ENCODE data around the gene FPR1.
"Not testable (repeated sequence)": the region's sequence is repeated elsewhere in the genome, so short reads cannot be mapped to it uniquely, and the experiment has no call there.

The FPR1 gene

DNA sequence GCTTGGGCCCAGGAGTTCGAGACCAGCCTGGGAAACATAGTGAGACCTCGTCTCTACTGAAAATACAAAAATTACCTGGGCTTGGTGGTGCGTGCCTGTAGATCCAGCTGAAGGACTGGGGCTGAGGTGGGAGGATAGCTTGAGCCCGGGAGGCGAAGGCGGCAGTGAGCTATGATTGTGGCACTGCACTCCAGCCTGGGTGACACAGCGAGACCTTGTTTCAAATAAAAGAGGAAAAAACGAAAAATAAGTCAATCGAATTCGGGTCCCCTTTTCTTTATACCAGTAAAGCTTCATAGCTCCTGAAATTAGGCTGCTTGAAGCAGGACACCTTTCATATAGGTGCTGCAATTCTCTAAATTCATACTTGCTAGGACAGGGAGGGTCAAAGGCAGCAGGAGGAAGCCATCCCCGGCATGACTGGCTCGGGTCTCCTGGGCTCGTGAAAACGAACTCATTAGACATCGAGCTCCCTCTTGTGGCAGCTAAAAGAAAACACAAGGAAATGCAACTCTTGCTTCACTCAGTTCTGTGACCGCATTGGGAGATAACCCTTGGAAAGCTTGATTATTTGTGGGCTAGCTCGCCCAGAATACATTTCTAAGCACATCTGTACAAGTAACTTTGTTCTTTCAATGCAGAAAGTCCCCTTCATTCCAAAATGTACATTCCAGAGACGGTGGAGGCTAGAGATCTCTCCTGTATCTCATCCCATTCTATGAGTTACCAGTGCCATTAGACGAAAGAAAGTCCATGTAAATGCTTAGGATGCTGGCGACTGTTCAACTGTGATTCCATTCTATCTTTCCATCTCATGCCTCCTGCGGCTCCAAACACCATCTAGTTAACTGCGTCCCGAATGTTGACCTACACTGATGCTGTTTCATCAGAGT, 26.1 kb upstream of the FPR1 start:
- peak; percentile 62 for DNase-seq

DNA sequence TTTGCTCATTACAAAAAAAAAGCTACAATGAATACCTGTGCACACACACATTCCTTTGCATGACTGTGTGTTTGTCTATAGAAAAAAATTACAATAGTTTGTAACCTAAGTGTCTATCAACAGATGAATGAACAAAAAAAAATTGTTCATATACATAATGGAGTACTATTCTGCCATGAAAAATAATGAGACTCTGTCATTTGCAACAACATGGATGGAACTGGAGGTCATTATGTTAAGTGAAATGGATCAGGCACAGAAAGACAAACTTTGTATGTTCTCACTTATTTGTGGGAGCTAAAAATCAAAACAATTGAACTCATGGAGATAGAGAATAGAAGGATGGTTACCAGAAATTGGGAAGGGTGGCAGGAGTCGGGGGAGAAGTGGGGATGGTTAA, 24.9 kb upstream of the FPR1 start:
- not testable (repeated sequence) for DNase-seq

DNA sequence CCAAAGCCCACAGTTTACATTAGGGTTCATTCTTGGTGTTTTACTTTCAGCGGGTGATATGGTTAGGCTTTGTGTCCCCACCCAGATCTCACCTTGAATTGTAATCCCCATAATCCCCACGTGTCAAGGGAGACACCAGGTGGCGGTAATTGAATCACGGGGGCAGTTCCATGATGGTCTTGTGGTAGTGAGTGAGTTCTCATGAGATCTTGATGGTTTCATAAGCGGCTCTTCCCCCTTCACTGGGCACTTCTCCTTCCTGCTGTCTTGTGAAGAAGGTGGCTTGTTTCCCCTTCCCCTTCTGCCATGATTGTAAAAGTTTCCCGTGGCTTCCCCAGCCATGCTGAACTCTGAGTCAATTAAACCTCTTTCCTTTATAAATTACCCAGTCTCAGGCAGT, 21.3 kb upstream of the FPR1 start:
- no peak for DNase-seq

DNA sequence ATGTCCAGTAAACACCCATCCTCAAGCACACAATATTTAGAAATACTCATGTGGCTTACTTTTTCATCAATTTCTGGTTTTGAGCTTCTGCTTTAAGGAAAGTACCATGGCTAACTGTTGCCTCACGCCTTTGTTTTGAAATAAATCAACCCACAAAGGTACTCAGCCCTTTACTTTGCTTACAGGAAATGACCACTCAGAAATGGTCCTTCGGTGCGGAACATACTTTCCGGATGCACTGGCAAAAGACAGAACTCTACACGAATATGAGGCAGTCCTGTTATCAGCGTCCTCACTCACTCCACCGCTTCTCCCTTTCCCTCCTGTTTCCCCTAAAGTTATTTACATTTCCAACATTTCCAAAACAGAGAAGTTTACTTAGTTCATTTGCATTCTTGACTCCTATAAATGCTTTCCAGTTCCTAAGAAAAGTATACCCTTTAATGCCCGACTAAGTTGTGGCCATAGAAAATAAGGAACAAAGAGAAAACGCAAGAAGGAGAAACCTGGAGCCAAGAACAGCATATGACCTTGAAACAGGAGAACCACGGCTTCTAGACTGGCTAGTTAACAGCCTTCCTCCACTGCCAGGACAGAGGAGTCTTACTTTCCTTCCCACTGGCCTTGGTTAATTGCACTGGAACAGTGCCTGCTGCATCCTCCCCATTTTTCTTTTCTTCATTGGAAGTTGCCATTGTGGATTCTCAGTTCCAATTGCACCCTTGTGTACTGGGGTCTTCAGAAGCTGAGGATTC, 19.9 kb upstream of the FPR1 start:
- no peak for DNase-seq

DNA sequence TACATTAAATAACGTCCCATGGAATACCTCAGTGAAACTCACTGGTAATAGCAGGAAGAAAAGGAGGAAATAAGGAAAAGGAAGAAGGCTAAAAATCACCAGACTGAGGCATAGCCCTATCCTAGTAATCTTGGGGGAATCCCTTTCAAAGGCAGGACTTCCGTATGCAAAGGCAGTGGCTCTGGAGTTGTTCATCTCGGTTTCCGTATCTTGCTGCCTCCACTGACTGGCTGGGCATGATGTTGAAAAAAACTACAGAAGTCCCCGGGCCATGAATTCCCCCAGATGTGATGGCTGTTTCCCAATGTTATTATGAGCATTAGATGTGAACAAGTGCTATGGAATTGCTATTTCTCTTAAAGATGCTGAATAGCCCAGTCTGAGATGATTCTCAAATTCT, 14.8 kb upstream of the FPR1 start:
- DNase-seq: no peak

DNA sequence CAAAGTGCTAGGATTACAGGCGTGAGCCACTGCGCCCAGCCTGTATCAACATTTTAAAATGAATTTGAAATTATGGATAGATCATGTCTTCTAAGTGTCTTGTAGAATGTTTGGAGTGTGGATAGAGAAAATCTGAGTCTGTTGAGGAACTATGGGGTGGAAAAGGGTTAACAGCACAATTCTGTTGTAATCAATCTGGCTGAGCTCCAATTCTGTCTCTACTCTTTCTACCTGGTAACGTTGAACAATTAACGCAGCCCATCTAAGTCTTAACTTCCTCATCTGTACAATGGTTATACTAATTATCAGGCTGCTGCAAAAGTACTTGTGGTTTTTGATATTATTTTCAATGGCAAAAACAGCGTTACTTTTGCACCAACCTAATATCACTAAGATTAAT, 13.4 kb upstream of the FPR1 start:
- no peak for DNase-seq

DNA sequence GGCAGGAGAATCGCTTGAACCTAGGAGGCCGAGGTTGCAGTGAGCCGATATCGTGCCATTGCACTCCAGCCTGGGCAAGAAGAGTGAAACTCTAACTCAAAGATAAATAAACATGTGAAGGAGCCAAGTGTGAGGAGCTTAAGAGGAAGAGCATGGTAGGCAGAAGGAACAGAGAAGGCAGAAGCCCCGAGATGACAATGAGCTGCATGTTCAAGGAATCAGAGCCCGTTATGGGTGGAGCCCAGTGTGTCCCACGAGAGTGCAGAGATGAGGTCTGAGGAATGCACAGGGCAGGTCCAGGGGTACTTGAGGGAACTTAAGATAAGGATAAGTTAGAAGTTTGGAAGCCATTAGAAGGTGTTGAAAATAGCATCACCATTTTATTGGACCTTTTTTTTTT, 10.0 kb upstream of the FPR1 start:
- no peak for DNase-seq

DNA sequence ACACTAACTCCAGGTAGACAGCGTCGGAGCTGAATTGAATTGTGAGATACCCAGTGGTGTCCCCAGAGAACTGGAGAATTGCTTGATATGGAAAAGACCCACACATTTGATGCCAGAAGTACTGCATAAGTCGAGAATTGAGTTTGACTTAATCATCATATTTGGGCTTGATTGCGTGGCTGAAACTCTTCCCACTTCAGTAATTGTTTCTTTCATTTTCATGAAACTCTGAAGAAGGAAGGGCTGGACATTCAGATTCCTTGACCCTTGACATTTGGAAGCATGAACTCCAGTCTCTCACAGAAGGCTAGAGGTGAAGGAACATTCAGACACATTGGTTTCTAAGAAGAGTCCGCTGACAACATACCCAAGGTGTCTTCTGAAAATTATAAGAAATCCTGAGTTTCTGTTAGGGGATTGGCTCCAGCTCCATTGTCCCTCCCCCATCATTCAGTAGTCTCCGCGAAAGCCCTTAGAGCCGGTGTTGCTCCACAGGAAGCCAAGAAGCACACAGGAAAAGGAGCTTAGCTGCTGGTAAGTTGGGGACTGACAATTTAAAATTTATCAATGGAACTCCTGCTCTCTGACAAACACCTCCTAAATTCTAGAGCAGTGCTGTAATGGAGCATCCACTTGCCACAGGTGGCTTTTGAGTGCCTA, 9.1 kb upstream of the FPR1 start, which contains the start of gene FPR2:
Gene FPR2, plus strand, starts transcription at position 484 of the 660 bp plus-strand sequence. CDS start 7,479 bp downstream, outside the sequence.
- DNase-seq: no peak

DNA sequence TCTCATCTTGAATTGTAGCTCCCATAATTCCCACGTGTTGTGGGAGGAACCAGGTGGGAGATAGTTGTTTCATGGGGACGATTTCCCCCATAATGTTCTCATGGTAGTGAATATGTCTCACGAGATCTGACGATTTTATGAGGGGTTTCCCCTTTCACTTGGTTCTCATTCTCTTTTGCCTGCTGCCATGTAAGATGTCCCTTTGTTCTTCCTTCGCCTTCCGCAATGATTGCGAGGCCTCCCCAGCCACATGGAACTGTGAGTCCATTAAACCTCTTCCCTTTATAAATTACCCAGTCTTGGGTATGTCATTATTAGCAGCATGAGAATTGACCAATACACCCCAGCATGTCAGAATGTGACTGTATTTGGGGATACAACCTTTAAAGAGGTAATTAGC, 3.9 kb upstream of the FPR1 start:
- DNase-seq: no peak

DNA sequence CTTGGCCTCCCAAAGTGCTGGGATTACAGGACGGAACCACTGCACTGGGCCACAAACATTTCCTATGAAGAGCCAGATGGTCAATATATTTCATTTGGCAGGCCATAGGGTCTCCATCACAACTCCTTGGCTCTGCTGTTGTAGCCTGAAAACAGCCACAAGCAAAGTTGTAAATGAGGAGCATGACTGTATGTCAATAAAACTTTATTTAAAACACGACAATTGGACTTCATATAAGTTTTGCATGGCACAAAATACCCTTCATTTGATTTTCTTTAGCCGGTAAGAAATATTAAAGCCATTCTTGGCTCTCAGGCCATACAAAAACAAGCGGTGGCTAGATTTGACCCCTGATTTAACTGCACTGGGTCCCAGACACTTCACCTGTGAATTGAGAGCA, 3.1 kb upstream of the FPR1 start:
- DNase-seq: no peak

DNA sequence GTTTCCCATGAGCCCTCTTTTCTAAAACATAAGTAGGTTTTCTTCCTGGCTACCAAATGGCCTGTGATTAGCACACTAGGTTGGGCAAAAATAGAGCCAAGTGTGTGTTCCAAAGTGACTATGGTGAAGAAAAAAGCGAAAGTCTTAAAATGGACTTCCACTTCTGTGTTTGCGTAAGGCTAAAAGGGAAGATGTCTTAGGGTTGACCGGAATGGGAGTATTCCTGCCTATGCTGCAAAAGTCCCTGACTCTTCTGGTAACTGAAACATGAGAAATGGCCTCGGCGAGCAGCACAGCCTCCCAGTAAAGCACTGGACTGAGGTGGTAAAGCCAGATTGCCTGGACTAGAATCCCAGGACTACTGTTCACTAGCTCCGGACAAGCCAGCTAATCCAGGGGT, 2.4 kb upstream of the FPR1 start:
- no peak for DNase-seq

DNA sequence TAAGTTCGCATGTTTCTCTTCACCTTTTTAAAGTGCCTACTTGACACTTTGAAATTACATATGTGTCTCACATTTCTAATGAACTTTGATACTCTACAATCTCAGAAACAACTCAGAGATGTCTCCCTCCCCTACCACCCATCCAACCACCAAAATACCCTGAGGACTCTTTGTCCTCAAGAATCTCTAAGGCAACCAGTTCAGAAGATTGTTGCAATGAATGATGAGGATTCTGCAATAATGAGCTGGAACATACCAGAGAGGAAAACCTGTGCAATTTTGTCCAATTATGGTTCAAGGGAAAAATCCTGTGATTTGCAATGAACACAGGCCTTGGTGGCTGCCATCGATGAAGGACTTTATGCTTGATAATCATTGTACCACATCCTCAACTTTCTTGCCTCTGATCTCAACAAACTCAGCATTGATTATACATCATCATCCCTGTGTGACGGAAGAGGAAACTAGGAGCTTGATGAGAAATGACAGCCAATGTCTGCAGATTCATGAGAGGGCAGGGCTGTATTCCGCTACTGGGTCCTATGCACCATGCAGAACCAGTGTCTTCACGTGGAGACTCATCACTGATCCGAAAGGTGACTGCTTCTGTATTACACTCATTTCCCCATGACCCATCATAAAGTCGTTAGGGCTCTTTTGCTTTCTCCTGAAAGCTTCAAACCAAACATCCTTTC, 1.1 kb downstream of the FPR1 start:
- no peak for DNase-seq

DNA sequence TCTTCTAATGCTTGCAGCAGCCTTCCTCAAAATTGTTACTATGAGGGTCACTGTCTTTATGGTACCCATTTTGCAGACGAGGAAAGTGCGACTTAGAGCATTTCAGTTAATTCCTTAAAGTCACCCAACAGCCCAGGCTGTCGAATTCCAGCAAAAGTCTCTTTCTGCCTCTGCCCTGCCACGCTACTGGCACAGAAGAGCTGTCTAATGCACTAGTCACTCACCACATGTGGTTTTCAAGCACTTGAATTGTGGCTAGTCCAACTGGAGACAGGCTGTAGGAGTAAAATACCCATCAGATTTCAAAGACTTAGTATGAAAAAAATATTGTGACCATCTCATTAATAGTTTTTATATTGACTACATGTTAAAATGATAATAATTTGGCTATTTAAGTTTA, 1.7 kb downstream of the FPR1 start:
- no peak for DNase-seq

DNA sequence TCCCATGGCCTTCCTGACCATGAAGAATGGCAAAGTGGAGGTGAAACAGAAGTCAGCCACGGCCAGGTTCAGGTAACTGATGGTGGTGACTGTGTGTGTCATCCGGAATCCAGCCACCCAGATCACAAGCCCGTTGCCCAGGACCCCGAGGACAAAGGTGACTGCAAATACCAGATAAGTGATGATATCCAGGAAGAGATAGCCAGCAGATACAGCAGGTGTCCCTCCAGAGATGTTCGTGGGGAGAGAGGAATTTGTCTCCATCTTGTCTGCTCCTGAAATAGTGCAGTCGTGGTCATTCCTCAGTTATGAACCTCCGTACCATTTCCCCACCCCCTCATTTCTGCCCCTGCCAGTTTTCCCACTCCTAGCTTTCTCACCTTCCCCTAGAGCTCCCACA, 4.9 kb downstream of the FPR1 start:
- no peak for DNase-seq

DNA sequence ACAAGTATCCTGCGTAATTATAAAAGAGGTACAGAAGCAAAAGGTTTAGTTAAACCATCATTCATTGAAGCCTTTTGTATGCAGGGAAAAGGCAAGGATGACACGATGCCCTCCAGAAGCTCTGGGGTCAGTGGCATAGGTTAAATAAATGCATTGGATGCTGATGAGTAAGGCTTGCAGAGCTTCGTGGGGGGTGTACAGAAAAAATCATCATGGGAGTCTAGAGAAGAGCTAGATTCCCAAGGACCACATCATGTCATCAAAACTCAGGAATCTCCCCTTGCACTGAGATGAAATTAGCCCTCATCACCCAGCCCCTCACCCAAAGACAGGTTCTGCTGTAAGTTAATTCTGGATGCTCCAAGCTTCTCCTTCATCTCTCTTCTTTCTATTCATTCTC, 8.3 kb downstream of the FPR1 start:
- DNase-seq: no peak

DNA sequence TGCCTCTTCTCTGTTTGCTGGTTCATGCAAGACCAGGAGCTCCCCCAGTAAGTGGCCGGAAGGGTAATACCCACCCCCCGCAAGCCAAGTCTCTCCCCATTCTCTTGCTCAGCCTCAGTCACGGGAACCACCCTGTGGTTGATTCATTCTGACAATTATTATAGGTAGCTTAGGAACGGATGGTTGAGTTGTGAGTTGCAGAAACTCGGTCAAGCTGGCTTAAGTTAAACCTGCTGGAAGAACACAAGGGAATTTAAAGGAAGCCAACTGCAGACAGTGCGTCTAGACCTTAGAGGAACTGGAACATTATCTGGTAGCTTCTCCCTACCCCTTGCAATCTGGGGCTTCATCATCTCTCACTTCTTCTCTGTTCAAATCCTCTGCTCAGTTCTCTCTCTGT, 8.9 kb downstream of the FPR1 start:
- no peak for DNase-seq

DNA sequence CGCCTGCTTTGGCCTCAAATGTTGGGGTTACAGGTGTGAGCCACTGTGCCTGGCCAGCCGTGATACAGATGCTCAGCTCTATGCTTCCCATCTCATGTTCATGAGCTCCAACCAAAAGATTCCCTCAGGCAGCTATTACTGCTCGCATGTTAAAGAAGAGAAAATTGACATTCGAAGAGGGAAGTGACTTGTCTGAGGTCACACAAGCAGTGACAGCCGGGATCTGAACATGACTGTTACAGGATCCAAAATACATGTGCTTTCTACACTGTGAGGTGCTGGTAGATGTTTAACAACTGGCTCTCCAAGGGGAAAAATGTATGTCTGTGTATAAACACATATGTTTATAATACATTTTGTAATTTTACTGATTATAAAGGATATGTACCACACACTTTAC, 11.3 kb downstream of the FPR1 start:
- DNase-seq: no peak

DNA sequence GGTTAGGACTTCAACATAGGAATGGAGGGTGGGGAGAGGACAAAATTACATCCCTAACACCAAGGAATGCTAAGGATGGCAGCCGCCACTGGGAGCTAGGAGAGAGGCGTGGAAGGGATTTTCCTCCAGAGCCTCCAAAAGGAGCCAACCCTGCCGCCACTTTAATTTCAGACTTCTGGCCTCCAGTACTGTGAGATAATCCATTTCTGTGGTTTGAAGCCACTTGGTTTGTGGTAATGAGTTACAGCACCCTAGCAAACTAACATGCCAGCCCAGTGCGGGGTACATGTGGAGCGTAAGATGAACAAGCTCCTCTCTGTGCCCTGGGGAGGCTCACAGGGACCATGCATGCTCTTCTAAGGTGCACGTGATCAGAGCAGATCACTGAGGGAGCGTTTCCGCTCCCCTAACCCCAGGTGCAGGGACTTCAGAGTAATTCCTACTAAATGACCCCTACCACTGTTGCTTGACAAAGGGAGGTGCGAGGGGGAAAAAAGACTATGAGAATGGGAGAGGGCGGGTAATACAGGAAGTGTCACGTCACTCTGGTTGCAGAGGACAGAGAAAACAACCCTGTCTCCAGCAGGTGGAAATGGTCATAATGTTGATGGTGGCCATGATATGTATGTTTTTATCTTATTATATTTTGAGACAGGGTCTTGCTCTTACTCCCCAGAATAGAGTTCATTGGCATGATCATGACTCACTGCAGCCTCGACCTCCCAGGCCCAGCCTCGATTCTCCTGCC, 12.0 kb downstream of the FPR1 start:
- no peak for DNase-seq

DNA sequence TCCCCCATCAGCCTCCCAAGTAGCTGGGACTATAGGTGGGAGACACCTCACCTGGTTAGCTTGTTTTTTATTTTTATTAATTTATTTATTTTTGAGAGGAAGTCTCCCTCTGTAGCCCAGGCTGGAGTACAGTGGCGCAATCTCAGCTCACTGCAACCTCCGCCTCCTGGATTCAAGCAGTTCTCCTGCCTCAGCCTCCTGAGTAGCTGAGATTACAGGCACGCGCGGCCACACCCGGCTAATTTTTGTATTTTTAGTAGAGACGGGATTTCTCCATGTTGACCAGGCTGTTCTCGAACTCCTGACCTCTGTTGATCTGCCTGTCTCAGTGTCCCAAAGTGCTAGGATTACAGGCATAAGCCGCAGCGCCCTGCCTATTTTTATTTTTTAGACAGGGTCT, 13.2 kb downstream of the FPR1 start:
- DNase-seq: not testable (repeated sequence)

DNA sequence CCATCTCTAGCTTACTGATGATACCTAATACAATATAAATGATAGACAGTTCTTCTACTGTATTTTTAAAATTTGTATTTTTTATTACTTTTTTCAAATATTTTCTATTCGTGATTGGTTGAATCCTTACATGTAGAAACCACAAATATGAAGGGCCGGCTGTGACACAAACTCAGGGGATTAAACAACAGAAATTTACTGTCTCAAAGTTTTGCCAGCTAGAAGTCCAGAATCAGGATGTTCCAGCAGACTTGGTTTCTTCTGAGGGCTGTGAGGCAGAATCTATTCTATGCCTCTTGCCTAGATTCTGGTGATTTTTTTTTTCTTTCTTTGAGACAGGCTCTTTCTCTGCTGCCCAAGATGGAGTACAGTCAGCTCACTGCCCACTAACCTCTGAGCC, 13.8 kb downstream of the FPR1 start:
- DNase-seq: no peak

DNA sequence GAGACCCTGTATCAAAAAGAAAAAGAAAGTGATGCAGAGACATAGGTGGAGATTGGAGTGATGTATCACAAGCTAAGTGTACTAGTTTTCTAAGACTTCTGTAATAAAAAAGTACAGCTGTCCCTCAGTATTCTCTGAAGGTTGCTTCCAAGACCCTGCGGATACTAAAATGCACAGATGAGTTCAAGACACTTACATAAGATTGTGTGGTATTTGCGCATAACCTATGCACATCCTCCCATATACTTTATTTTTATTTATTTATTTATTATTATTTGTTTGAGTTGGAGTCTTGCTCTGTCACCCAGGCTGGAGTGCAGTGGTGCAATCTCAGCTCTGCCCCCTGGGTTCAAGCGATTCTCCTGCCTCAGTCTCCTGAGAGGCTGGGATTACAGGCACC, 14.3 kb downstream of the FPR1 start:
- no peak for DNase-seq

DNA sequence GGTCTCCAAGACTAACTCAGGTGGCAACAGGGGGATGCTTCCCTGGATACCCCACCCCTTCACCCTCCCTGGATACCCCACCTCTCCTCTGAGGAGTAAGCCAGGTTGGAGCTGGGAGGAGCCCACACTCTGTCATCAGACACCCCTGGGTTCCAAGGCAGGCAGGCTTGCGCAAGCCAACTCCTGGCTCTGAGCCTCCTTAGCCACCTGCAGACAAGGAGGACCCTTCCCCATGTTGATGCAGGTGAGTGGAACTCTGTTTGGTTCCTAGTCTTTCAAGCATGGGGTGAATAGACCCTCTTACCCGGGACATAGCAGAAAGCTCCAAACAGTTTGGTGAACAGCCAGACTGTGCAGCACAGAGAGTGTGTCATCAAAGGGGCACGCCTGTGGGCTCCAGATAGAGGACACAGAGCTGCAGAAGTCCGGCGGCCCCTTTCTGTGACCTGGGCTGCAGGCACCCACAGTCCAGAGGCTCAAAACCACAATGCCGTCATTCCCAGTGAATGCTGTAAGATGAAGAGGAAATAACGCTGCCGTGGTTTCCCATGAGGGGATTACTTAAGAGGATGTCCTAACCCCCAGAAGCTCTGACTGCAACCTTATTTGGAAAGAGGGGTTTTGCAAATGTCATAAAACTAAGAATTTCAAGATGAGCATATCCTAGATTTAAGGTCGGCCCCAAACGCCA, 15.8 kb downstream of the FPR1 start:
- DNase-seq: no peak

All from NCI-H1436 (cell line).